Astrocyte (in vitro differentiated cells and primary cell): Measurements from ENCODE around the gene RGS11.
"Not testable (repeated sequence)": the region's sequence is repeated elsewhere in the genome, so short reads cannot be mapped to it uniquely, and the experiment has no call there.

Experiments used
- CTCF ChIP-seq: IDR thresholded peaks from 2 replicates; pipeline ENCODE4 v1.5.1; 2011; ENCODE audit warnings: low read depth, mild to moderate bottlenecking, inconsistent platforms, low read length, moderate library complexity; ENCODE audit not compliant: insufficient read depth
- EZH2 ChIP-seq: IDR thresholded peaks from 2 replicates; pipeline ENCODE4 v1.6.1; 2012; ENCODE audit warnings: mild to moderate bottlenecking, low read length, inconsistent platforms; ENCODE audit not compliant: insufficient read depth

DNA sequence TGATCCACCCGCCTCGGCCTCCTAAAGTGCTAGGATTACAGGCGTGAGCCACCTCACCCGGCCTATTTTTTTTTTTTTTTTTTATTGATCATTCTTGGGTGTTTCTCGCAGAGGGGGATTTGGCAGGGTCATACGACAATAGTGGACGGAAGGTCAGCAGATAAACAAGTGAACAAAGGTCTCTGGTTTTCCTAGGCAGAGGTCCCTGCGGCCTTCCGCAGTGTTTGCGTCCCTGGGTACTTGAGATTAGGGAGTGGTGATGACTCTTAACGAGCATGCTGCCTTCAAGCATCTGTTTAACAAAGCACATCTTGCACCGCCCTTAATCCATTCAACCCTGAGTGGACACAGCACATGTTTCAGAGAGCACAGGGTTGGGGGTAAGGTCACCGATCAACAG lies 17.7 kb downstream of the RGS11 start:
- not testable (repeated sequence) for TF ChIP-seq EZH2, CTCF
